GM18909 (cell line): ENCODE measurements around the gene CABP2.
"Not testable (repeated sequence)": the region's sequence is repeated elsewhere in the genome, so short reads cannot be mapped to it uniquely, and the experiment has no call there.

Source experiments
- ATAC-seq: cut with Tn5 transposase; IDR thresholded peaks from one replicate; pipeline ENCODE4 v1.9.1; 2021; ENCODE audit warnings: mild to moderate bottlenecking; ENCODE audit not compliant: unreplicated experiment, poor library complexity

Gene CABP2

DNA sequence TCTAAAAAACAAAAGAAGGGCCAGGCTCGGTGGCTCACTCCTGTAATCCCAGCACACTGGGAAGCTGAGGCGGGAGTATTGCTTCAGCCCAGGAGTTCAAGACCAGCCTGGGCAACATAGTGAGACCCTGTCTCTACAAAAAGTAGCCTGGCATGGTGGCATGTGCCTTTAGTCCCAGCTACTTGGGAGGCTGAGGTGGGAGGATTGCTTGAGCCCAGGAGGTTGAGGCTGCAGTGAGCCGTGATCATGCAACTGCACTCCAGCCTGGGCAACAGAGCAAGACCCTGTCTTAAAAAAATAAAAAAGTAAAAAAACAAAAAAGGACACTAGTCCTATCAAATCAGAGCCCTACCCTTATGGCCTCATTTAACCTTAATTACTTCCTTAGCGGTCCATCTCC is 11.7 kb downstream of the CABP2 start:
- not testable (repeated sequence) for ATAC-seq

DNA sequence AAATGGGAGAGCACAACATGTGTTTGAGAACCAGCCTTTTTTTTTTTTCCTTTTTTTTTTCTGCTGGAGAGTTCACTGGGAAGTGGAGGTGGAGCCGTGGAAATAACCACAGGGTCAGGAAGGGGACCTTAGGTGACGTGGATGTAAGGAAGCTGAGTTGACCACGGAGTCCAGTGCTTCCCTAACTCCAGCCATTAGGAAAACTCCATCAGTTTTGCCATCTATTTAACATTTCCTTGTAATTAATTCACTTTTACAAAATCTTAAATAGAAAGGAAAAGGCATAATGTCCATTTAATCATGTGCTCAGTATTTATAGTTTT is 13.3 kb downstream of the CABP2 start:
- ATAC-seq = no peak

DNA sequence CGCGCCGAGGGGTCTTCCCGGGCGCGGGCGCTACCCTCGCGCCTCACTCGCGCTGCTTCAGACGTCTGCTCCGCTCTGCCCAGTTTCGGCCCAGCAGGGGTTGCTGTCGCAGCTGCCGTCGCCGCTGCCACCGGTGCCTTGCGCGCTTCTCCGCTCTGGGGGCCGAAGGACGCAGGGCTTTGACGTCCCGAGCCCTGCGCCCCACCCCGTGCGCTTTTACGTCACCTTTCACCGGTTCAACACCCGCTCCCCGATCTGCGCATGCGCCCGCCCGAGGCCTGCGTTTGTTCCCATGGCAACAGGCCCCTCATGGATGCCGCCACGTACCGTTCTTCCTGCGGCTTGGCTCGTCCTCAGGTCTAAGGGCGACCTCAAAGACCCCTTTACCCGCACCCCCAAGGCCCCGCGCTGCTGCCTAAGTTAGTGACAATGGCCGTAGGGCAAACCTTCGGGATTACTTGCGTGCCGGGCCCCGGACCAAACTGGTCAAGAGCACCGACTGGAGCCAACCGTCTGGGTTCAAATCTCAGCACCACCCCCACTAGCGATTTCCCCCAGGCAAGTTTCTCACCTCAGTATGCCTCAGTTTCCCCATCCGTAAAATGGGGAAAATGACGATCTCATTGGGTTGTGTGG is 14.6 kb downstream of the CABP2 start:
- ATAC-seq = peak; percentile 41

DNA sequence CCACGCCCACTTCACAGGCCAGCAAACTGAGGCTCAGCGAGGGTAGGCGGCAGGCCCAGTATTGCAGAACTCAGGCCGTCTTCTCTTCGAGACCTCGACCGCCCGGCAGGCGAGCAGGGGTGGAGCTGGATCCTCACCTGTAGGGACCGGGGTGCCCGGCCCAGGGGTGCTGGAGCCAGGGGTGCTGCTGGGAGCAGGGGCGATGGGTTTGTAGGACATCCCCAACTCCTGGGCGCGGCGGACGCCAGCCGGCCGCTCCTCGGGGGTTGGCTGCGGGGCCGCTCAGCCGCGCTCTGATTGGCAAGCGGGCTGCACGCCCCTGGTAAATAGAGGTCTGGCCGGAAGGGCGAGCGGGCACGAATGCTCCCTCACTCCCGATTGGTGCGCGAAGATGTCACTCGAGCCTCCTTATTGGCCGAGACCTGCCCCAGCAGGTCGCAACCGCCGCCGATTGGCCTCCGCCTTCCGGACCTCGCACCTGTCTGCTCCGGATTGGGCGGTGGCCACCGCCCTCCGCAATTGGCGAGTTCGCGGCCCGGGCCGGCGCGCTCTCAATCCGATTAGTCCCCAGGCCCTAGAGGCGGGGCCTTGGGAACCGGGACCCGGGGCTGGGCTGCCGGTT is 15.3 kb downstream of the CABP2 start, which contains the start of gene CDK2AP2:
CDK2AP2 (minus strand) TSS at position 299 of the 622 bp plus-strand sequence; CDS start at position 219, 80 bp downstream.
- peak; percentile 75 for ATAC-seq

DNA sequence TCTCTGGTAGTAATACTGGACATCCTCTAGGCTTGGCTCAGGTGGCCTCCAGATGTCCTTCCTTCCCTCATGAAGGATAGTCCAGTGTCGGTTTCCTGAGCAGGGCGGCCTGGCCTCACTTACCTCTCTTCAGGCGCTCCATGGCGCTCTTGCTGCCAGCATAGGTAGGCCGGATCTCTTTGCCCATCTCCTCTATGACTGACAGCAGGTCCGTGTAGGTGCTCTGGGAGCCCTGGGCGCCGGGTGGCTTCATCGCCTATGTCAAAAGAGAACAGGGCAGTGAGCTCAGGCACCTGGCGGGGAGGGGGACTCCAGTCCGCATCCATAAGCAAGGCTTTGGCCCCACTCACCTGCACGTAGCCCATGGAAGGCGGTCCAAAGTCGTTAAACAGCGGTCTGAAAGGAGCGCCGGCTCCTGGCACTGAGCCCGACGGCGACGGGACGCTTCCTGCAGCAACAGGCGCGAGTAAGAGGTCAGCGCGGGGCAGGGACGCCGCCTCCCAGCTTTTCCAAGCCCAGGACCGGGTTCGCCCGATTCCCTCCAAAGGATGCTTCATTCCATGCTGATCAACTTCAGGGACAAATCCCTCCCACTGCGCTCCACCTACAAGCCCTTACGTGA is 15.9 kb downstream of the CABP2 start:
- no peak for ATAC-seq

DNA sequence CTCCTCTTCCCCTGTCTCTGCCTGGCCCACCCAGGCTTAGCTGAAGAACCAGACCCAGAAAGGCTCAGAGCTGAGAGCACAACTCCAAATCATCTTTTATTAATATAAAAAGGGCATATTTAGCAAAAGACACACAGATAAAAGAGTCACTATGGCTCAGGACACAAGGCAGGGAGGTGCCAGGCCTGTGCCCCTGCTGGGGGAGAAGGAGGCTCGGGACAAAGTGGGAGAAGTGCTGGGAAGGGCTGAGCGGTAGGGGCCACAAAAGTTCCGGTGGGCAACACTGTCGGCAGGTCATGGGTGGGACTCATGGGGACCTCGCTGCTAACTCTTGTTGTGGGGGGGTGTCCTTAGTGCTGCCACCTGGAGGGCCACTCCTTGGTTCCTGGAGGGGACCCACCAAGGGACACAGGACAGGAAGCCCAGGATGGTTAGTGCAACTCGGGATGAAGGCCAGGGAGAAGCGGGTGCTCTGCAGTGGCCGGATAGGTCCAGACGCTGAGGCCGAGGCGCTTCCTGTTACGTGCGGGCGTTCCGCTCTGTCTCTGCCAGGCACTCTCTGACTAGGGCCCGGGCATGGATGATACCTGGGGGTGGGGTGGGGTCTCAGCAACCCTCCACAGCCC is 16.7 kb downstream of the CABP2 start:
- no peak for ATAC-seq

DNA sequence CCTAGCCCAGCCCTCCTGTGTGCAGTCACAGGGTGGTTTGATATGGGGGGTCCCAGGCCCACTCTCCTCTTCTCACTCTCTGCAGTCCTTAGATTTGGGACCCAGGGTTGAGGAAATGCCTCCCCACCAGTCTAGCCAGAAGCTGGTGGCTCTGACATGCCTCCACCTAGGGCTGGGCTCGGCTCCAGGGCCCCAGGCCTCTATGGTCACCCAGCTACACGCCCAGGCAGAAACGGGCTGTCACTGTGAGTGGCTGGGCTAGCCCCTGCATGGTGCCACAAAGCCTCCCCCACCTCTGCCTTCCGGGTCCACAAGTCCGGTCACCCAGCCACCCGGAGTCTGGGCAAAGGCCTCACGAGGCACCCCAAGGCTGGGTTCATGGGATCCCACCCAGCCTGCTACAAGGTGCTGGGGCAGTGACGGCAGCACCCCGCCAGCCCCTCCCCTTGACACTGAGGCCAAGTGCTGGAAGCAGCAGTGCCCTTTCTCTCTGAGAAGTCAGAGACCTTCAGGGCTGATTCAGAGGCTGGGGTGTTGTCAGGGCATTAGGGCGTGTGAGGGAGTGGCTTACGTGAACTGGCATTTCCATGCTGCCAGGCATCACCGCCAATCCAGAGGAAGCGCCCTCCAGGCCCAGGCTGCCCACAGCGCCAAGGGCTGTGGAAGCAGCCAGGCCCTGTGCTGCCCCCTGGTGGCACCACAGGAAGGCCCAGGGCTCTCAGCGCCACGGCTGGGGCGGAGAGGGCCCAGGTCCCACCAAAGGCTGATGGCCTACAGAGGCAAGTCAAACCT is 17.4 kb downstream of the CABP2 start:
- peak; percentile 22 for ATAC-seq

DNA sequence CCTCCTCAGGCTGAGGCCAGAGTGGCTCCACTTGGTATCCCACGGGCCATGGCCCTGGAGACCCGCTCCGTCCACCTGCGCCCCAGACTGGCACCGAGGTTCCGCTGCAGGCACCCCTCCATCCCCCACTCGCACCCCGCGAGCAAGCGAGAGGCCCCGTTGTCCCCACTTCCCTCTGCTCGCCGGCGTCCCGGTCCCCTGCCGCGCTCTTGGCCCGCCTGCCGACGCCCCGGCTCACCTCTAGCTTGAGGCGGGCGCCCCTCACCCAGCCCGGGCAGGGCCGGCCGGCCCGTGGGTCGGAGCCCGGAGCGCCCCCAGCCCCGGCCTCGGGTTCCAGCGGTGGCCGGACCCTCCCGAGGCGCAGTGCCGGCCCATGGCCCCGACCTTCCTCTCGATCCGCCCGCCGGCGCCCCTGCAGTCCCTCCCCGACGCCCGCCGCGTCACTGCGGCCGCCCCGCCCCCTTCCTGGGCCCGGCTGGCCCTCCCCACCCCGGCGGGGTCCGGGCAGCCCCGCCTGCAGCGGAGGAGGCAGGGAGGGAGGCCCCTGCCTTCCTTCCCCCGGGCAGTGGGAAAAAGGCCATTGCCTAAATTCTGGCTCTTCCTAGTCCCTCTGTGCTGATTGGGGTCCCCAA is 18.2 kb downstream of the CABP2 start, which contains the start of gene PITPNM1:
PITPNM1 (minus strand) TSS at position 414 of the 632 bp plus-strand sequence. CDS start 1,183 bp downstream, outside the sequence.
- no peak for ATAC-seq

DNA sequence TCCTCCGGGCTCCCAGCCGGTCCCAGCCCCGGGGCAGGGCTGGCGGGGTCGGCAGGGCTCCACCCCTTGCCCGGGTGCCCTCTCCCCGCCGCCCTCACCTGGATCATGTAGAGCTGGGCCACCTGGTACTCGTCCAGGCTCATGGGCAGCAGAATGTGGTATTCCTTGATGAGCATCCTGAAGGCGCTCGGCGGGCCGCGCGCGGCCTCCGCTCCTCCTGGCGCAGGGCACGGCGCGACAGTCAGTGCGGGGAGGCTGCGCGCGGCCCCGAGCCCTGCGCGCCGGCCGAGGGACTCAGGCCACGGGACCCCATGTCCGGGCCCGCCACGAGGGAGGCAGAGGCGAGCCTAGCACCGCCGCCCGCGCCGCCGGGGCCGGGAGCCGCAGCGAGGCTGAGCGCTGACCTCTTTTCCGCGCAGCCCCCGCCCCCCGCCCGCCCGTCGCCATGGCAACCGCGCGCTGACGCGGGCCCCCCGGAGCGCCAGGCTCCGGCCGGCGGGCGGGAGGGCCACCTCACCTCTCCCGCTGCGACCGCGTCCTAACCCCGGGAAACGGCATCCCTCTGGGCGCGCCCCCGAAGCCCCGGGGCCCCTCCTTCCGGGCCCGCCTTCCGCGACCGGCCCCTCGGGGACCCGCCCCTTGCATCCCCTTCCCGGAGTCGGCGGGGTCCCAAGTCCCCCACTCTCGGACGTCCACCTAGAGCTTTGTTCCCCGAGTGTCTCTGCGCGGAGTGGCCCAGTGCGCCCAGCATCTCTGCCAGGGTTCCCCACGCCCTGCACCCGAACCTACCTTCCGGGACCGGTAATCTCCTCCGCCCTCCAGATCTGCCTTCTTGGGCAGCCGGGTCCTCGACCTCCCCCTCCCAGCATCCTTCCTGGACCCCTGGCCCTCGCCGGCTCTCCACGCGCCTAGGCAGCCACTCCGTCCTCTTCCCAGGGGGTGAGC is 19.0 kb downstream of the CABP2 start:
- no peak for ATAC-seq

DNA sequence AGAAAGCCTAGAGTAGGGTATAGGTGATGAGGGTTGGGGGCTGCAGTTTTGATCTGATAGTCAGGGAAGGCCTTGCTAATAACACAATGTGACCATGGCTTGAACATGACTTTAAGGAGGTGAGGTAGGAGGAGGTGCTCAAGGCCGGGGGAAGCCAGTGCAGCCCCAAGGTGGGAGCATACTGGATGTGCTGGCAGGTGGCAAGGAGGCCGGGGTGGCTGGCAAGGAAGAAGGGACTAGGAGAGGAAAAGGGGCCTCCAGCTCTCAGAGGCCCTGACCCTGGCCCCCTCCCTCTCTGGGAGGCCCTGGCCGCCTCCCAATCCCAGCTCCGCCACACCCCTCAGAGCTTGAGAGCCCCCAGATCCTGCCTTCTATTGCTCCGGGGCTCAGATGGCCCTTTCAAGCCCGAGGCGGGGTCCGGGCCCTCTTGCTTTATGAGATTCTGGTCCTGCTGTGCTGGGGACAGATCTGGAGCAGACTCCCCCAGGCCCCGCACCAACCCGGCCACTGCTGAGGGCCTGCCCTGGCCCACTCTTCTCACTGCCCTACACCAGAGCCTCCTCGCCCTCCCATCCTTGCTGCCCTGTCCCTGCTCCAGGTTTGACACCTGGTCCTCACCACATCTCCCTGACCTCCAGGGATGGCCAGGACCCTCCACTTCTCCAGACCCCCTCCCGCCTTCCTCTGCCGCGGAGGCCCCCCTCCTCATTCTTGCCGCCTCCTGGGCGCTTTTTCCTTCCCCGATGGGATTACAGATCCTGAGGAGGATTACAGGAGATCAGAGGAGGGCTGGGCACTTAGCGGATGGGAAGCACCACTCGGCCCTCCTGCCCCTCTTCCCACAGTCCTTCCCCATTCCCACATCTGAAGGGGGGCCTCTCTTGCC is 19.9 kb downstream of the CABP2 start:
- ATAC-seq = no peak

DNA sequence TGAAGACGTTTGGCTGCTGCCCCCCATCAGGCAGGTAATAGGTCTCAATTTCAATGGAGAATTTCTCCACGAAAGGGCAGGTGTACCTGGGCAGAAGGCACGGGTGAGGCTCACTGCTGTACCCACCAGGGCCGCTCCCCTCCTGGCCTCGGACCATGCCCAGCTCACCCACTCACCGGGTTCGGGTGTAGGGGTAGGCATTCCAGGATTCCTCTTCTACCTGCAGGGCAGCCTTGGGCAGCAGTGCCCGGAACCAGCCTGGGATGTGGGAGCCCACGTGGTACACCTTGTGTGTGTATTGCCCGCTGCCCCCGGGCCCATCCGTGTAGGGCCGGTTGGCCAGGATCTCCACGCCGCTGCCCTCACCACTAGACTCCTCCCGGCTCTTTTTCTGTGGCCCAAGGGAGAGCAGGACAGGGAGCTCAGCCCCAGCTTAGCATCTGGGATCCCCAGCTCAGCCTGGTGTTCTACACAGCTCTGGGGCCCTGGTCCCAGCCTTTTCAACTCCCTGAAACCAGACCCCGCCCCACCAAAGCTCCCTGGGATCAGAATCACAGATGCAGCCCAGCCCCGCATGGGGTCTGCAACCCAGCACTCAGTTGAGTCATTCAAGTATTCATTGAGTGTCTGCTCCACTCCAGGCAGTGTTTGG is 20.8 kb downstream of the CABP2 start:
- ATAC-seq = no peak

DNA sequence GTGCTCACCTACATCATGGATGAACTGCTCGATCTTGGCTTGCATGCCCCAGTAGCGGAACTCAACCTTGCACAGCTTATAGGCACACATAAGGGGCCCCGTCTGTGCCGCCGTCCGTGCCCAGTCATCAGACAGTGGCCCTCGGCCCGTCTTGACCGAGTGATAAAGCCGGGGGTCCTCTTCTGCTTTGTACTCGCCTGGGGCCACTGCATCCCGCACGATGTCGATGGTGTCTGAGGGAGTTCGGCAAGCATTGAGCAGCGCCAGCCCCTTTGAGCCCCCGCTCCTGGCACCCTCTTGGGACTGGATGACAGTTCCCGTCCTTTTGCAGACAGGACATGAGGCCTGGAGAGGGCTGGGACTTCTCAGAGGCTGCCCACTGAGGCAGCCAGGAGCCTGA is 21.4 kb downstream of the CABP2 start:
- ATAC-seq = no peak

DNA sequence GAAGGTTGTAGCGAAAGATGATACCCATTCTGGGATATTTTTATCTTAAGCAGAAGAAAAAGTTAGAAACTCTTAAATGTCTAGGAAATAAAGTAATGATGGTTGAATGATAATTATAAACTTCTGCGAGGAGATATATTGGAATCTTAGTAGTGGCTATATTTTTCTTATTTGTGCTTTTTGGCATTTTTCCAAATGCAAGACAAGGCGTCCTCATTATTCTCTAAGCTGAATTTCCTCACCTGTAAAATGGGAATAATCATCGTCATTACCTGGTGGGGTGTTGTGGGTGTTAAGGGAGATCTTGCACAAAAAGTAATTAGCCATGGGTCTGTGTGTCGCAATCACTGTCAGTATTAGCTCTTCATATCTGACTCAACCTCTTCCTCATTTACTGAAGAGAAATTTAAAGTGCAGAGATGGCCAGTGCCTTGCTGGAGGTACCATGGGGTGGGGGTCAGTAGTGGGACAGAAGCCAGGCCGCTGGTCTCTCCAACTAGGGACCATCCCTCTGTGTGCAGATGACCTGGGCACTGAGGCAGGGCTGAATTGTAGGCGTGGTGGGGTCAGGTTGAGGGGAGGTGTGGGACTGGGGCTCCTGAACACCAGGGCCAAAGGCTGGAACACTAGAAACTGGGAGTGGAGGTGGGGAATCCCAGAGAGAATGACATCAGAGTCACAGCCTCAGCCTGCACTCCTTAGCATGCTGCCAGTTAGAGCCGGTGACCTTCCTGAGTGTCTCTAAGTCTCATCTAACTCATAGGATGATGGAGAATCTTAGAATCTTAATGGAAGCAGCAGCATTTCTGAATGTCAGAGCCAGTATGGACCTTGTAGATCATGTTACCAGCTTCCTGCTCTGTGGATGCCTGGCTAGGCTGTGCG is 22.2 kb downstream of the CABP2 start:
- no peak for ATAC-seq

DNA sequence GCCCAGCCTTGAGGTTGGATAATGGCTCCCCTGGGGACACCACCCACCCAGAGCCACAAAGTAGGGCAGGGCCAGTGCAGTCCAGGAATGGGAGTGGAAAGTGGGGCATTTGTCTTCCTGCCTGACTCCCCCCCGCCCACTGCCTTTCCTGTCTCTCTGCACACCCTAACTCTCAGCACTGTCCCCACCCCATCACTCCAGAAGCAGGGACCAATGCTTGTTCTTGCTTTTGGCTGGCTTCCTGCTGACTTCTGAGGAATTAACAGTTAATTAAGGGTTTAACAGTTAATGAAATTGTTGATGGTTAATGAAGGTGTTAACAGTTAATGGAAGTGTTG is 22.8 kb downstream of the CABP2 start:
- no peak for ATAC-seq

DNA sequence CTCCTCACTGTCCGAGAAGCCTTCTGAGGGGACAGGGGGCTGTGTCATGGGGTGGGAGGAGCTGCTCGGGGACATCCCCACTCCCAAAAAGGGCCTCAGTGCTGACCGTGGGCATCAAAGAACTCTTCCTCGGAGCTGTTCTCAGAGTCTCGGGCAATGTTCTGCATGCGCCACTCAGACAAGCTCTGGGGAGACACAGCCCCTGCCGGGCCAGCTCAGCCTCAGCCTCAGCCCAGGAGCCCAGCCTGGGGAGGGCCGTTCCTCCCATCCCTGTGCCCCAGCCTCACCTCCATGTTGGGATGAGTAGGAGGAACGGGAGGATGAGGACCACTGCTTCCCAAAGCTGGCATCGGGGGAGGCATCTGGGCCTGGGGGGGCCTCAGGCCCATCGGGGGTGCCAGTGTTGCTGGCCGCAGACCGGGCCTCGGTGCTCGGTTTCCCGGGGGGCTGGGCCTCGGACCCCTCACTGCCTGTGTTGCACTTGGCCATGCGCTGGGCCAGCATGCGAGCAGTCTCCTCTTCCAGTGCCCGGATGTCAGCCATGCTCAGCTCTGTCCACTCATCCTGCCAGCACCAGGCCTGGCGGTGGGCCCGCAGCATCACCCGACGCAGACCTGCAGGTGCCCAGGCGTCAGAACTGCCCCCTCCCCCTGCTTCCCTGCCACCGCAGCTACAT is 23.3 kb downstream of the CABP2 start:
- no peak for ATAC-seq

DNA sequence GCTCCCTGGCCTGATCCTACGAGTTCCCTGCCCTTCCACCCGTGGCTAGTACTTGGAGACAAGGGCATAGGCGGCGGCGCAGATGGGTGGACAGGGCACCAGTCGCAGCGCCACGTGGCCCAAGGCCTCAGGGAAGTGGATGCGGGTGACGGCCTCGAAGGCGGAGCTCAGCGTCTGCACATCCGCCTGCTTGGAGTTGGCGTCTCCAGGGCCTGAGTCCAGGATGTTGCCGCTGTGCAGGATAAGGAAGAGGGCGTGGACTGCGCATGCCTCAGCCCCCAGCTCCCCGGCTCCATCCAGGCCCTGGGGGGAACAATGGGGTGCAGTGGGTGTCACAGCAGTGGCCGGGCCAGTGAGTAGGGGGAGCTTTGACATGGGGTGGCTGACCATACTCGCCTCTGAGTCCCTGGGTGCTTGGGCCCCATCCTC is 24.7 kb downstream of the CABP2 start:
- no peak for ATAC-seq
